ENCODE measurements around the gene DNAJC22.
"Not testable (repeated sequence)": the region's sequence is repeated elsewhere in the genome, so short reads cannot be mapped to it uniquely, and the experiment has no call there.

The DNAJC22 gene

GRCh38 chr12:49330631-49331379, 15.9 kb upstream of the DNAJC22 start:
- no peak for DNase-seq (ENCODE audit: low read depth in 4 of 4, low spot score in 1 of 4)

- no peak for DNase-seq (ENCODE audit: low read depth in 4 of 4, low spot score in 1 of 4)
Measured at GRCh38 chr12:49331380-49332222, 15.1 kb upstream of the DNAJC22 start.

GRCh38 chr12:49332441-49332861, 14.2 kb upstream of the DNAJC22 start:
- DNase-seq (ENCODE audit: low read depth in 4 of 4, low spot score in 1 of 4) = no peak

GRCh38 chr12:49332891-49333371, 13.8 kb upstream of the DNAJC22 start:
- DNase-seq (ENCODE audit: low read depth in 4 of 4, low spot score in 1 of 4) = no peak

- not testable (repeated sequence) for DNase-seq (ENCODE audit: low read depth in 4 of 4, low spot score in 1 of 4)
Measured at GRCh38 chr12:49333778-49334177, 12.9 kb upstream of the DNAJC22 start.

- no peak for DNase-seq (ENCODE audit: low read depth in 4 of 4, low spot score in 1 of 4)
Measured at GRCh38 chr12:49334226-49334625, 12.5 kb upstream of the DNAJC22 start.

GRCh38 chr12:49334681-49335080, 12.0 kb upstream of the DNAJC22 start:
- no peak for DNase-seq (ENCODE audit: low read depth in 4 of 4, low spot score in 1 of 4)

- no peak for DNase-seq (ENCODE audit: low read depth in 4 of 4, low spot score in 1 of 4)
Measured at GRCh38 chr12:49335118-49335954, 11.4 kb upstream of the DNAJC22 start.

- no peak for DNase-seq (ENCODE audit: low read depth in 4 of 4, low spot score in 1 of 4)
Measured at GRCh38 chr12:49335955-49336644, 10.6 kb upstream of the DNAJC22 start.

GRCh38 chr12:49336645-49337584, 9.8 kb upstream of the DNAJC22 start, which contains the start of gene C1QL4:
C1QL4 (minus strand) TSS chr12:49337188; CDS start chr12:49336477, 711 bp downstream.
- DNase-seq (ENCODE audit: low read depth in 4 of 4, low spot score in 1 of 4) = peak; percentile 74 to 89 (median 82)

GRCh38 chr12:49338830-49339463, 7.7 kb upstream of the DNAJC22 start:
- DNase-seq (ENCODE audit: low read depth in 4 of 4, low spot score in 1 of 4) = no peak

GRCh38 chr12:49339464-49339861, 7.2 kb upstream of the DNAJC22 start:
- DNase-seq (ENCODE audit: low read depth in 4 of 4, low spot score in 1 of 4) = no peak

GRCh38 chr12:49340095-49340870, 6.4 kb upstream of the DNAJC22 start:
- no peak for DNase-seq (ENCODE audit: low read depth in 4 of 4, low spot score in 1 of 4)

- DNase-seq (ENCODE audit: low read depth in 4 of 4, low spot score in 1 of 4) = no peak
Measured at GRCh38 chr12:49340971-49341776, 5.5 kb upstream of the DNAJC22 start.

GRCh38 chr12:49341777-49342065, 5.0 kb upstream of the DNAJC22 start:
- DNase-seq (ENCODE audit: low read depth in 4 of 4, low spot score in 1 of 4) = no peak

- peak; percentile 44 to 81 (median 68) for DNase-seq (ENCODE audit: low read depth in 4 of 4, low spot score in 1 of 4)
Measured at GRCh38 chr12:49342066-49342913, 4.4 kb upstream of the DNAJC22 start.
